Ishikawa (cell line): ENCODE data around the gene SLC44A4.

Experiments used
- EGR1 ChIP-seq: IDR thresholded peaks from 2 replicates; pipeline ENCODE4 v1.6.1; 2012
- EP300 ChIP-seq: IDR thresholded peaks from 2 replicates; pipeline ENCODE4 v1.6.1; 2012; ENCODE audit warnings: borderline replicate concordance
- TAF1 ChIP-seq: IDR thresholded peaks from 2 replicates; pipeline ENCODE4 v1.6.1; 2012; ENCODE audit warnings: low read depth, mild to moderate bottlenecking
- YY1 ChIP-seq: IDR thresholded peaks from 2 replicates; pipeline ENCODE4 v1.6.1; 2012; ENCODE audit warnings: low read depth
- TF ChIP-seq, protein P1 (sequence below): IDR thresholded peaks from 2 replicates; pipeline ENCODE4 v1.6.1; 2012; ENCODE audit warnings: low read depth, mild to moderate bottlenecking

DNA sequence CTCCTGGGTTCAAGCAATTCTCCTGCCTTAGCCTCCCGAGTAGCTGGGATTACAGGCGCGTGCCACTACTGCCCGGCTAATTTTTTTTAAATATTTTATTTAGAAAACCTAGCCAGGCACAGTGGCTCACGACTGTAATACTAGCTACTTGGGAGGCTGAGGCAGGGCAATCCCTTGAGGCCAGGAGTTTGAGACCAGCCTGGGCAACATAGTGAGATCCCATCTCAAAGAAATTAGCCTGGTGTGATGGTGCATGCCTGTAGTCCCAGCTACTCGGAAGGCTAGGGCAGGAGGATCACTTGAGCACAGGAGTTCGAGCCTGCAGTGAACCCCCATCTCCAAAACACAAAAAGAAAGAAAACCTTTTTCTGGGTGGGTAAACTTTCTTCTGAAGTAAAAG is 2.4 kb downstream of the SLC44A4 start:
- no peak for TF ChIP-seq YY1
- TF ChIP-seq EGR1: no peak
- TF ChIP-seq TAF1: no peak
- TF ChIP-seq, protein P1, sequence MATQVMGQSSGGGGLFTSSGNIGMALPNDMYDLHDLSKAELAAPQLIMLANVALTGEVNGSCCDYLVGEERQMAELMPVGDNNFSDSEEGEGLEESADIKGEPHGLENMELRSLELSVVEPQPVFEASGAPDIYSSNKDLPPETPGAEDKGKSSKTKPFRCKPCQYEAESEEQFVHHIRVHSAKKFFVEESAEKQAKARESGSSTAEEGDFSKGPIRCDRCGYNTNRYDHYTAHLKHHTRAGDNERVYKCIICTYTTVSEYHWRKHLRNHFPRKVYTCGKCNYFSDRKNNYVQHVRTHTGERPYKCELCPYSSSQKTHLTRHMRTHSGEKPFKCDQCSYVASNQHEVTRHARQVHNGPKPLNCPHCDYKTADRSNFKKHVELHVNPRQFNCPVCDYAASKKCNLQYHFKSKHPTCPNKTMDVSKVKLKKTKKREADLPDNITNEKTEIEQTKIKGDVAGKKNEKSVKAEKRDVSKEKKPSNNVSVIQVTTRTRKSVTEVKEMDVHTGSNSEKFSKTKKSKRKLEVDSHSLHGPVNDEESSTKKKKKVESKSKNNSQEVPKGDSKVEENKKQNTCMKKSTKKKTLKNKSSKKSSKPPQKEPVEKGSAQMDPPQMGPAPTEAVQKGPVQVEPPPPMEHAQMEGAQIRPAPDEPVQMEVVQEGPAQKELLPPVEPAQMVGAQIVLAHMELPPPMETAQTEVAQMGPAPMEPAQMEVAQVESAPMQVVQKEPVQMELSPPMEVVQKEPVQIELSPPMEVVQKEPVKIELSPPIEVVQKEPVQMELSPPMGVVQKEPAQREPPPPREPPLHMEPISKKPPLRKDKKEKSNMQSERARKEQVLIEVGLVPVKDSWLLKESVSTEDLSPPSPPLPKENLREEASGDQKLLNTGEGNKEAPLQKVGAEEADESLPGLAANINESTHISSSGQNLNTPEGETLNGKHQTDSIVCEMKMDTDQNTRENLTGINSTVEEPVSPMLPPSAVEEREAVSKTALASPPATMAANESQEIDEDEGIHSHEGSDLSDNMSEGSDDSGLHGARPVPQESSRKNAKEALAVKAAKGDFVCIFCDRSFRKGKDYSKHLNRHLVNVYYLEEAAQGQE: no peak
- TF ChIP-seq EP300: no peak
